Epithelial cell of prostate (primary cell): ENCODE measurements around the gene FMN1.

Experiments used
- DNase-seq: peaks from one replicate; pipeline ENCODE4 v3.0.0-alpha.2; 2011; ENCODE audit warnings: low read depth, low spot score
- H3K27ac ChIP-seq: fragments of 450-650 bp; 2 replicates; pipeline ENCODE4 v1.5.1; 2017; ENCODE audit warnings: mild to moderate bottlenecking

The FMN1 gene, protein sequence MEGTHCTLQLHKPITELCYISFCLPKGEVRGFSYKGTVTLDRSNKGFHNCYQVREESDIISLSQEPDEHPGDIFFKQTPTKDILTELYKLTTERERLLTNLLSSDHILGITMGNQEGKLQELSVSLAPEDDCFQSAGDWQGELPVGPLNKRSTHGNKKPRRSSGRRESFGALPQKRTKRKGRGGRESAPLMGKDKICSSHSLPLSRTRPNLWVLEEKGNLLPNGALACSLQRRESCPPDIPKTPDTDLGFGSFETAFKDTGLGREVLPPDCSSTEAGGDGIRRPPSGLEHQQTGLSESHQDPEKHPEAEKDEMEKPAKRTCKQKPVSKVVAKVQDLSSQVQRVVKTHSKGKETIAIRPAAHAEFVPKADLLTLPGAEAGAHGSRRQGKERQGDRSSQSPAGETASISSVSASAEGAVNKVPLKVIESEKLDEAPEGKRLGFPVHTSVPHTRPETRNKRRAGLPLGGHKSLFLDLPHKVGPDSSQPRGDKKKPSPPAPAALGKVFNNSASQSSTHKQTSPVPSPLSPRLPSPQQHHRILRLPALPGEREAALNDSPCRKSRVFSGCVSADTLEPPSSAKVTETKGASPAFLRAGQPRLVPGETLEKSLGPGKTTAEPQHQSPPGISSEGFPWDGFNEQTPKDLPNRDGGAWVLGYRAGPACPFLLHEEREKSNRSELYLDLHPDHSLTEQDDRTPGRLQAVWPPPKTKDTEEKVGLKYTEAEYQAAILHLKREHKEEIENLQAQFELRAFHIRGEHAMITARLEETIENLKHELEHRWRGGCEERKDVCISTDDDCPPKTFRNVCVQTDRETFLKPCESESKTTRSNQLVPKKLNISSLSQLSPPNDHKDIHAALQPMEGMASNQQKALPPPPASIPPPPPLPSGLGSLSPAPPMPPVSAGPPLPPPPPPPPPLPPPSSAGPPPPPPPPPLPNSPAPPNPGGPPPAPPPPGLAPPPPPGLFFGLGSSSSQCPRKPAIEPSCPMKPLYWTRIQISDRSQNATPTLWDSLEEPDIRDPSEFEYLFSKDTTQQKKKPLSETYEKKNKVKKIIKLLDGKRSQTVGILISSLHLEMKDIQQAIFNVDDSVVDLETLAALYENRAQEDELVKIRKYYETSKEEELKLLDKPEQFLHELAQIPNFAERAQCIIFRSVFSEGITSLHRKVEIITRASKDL (N-terminal part only)

DNA sequence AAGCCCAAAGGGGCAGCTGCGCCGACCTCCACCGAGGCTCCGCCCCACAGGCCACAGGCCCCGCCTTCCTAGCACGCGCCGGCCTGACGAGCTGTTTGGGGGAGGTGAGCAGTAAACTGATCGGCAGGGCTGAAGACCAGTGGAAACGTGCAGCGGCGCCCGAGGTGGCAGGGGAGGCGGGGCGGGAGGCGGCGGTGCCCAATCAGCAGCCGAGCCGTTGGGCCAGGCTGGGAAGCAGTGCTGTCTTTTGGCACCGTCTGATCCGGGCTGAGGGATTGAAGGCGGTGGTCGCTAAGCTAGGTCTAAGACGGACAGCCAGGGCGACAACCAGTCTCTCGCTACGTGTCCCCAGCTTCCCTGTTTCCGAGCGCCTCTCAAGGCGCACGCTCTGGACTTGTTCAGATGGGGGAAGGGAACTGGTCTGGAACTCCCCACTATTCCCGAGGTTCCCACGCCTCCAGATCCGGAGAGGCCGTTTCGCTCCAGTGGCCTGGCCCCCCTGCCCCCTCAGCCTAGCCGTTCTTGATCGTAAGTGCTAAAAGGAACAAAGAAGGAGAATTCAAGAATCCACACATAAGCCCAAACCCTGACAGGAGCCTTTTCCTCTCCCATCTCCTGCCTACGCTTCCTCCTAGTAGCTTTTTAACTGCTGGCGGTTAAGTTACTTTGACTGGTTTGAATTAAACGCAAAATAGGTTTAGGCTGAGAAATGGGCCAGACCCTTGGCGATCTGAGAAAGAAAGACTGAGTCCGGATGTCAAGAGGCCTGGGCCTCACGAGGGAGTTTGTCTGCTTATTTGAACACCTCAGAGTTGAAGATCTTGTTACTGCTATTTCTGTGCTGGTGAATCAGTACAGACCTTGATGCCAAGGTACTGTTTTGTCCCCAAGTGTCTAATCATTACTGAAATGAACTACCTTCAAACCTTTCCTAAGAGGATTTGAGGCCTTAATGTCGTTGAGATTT is at the start of gene FMN1:
TSS of gene FMN1 (minus strand) at position 11 of the 967 bp plus-strand sequence. CDS start 39,800 bp downstream, outside the sequence.
- no peak within 1 kb of the TSS for H3K27ac ChIP-seq
- DNase-seq, result peak; percentile 50

DNA sequence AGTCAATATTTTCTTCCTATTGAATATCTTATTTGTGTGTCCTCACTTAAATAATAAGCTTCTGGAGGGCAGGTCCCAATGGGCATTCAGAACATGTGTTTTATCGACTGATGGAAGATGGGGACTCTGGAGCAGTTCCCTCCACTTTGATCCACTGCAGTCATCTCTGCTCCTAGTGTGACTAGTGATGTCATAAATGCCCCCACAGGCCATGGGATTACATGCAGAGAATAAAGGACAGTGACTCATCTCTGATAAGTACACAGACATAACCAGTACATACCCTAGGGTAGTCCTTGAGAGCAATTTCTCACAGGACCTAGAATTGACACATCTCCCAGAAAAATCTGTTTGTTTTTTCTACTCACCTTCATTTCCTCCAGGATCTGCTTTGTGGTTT is 49.4 kb upstream of the FMN1 start:
- H3K27ac ChIP-seq, result peak overlapping the region; percentile 79
- peak; percentile 48 for DNase-seq

DNA sequence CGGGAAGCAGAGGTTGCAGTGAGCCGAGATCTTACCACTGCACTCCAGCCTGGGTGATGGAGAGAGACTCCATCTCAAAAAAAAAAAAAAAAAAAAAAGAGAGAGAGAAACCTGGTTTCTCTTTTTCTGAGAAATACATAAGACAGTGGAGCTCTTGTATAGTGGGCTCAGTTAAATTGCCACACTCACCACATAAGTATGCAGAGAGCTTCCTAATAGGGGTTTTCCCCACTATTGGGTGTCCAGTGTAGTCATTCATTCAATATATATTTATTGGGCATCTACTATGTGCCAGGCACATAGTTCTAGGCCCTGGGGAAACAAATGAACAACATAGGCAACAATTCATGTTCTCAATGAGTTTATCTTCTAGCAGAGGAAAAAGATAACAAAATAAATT is 48.9 kb upstream of the FMN1 start:
- H3K27ac ChIP-seq, result peak overlapping the region; percentile 79

DNA sequence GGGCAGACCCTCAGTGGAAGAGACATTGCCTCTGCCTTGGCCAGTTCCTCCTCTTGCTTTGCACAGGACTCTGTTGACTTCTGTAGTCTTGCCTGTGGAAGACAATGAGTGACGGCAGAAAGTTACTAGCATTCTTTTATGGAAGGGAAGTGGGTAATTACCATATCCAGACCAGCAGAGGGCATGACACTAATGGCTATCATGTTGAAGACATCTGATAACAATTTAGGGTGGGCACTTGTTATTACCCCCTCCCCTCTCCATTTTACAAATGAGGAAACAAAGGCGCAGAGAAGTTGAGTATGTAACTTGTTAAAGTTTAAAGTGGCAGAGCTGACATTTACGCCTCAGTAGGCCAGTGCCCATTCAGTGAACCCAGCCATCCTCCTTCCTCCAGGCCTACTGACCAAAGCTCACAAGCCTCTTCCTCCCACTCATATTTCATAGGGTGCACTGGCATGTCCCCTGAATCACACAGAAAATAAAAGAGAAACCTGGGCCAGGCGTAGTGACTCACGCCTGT is 48.2 kb upstream of the FMN1 start:
- peak overlapping the region; percentile 79 for H3K27ac ChIP-seq
- peak; percentile 40 for DNase-seq

More for the DNA sequence above, 48.9 kb upstream of the FMN1 start:
- DNase-seq, result no peak

DNA sequence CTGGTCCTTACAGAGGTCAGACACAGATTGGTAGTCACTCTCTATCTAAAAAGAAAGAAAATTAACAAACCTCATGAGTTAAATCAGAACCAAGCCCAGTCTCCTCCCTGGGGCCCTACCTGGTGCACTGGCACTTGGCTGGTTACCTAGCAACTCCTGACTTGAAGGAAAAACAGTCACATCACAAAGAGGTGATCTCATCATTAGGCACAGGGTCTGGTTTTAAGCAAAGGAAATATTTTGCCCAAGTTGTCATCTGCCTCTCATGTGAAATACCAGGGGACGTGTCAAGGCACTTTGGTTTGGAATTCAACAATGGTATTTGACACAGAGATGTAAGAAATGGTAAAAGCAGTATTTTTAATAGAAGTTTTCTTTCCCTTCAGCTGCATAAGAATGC is 47.7 kb upstream of the FMN1 start:
- H3K27ac ChIP-seq, result peak overlapping the region; percentile 79
- peak; percentile 92 for DNase-seq

GRCh38 chr15:33236841-33237509 is 42.5 kb upstream of the FMN1 start:
- peak; percentile 43 for DNase-seq
- H3K27ac ChIP-seq, result no peak overlapping the region

DNA sequence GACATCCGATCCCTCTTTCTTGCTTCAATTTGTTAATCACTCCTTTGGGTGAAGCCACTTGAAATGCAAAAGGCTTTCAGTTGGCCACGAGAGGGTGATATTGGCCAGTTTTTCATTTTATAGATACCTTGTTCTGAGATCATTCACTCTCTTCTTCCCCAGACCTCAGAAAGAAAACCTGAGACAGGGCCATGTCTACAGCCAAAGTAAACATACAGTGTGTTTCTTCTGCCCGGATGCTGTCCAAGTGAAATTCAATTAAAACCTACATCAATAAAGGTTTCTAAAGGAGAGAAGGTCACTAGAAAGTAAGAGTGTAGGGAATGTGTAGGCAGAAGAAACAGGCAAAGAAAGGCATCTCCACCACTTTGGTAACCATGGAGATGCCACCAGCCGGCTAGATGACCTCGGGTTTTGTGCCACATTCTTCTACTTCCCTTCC is 39.5 kb upstream of the FMN1 start:
- no peak overlapping the region for H3K27ac ChIP-seq
- DNase-seq, result no peak

DNA sequence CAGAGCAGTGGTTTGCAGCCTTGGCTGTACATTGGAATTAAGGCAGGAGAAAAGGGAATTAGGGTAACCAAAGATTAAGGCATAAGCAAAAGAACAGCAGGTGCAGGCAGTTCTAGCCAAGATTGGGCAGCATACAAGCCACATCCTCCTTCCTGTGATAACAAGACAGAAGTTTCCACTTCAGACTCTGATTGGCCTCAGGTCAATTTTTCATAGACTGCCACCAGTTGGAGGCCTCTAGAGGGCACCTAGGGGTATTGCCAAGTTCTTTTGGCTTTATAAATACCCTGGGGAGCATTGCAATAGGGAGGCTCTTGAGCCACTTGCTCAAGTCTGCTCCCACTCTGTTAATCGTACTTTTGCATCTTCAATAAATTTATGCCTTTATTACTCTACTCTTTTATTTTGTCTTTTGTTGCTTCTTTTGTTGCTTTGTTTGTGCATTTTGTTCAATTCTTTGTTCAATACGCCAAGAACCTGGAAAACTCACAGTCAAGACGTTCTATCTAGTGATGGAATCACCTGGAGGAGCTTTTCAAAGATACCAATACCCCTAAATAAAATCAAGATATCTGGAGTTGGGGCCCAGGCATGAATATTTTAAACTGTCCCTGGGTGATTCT is 32.2 kb upstream of the FMN1 start:
- no peak for DNase-seq
- no peak overlapping the region for H3K27ac ChIP-seq

GRCh38 chr15:33218071-33218491 is 23.6 kb upstream of the FMN1 start:
- DNase-seq, result no peak
- H3K27ac ChIP-seq, result no peak overlapping the region

DNA sequence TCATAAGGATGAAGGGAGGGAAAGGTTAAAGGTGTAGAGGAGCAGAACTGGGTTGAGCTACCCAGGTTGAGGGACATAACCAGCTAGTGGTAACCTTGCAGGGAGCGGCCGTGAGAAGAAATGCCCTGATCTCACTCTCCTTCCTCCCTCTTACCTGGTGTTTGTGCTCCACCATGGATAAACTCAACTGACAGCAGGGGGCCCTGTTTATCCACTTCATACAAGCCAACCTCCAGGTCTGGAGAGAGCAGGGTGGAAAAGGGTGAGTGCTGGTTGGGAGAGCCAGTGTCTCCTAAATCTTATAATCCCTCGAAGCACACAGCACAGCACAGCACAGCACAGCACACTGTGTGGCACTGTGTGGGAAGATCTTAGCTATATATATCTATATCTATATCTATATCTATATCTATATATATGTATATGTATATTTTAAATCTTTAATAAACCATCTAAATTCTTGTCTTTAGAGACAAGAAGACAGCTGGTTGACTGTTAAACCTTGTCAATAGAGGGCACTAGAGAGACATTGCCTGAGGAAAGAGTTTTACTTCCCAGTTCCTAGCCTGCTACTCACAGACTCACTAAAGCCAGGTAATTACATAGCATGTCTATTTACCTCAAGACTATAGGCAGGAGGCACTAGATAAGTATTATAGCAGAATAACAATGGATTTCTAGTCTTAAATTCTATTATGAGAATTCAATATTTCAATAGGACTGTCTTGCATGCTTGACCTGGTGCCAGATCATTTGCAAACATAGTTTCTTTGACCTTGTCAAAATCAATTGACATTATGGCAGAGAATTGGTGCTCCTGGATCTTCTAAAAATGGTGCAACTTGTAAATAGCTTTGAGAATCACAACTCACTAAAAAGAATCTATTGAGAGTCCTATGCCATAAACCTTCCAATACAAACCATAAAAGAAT is 21.7 kb upstream of the FMN1 start:
- peak; percentile 29 for DNase-seq
- no peak overlapping the region for H3K27ac ChIP-seq

- no peak overlapping the region for H3K27ac ChIP-seq
- DNase-seq, result no peak
Observed at GRCh38 chr15:33211176-33211808, 16.8 kb upstream of the FMN1 start.

- H3K27ac ChIP-seq, result no peak overlapping the region
- no peak for DNase-seq
Observed at GRCh38 chr15:33209575-33210481, 15.3 kb upstream of the FMN1 start.

- no peak overlapping the region for H3K27ac ChIP-seq
- DNase-seq, result no peak
Observed at GRCh38 chr15:33207646-33208045, 13.1 kb upstream of the FMN1 start.

GRCh38 chr15:33206366-33206765 is 11.9 kb upstream of the FMN1 start:
- H3K27ac ChIP-seq, result no peak overlapping the region
- no peak for DNase-seq

GRCh38 chr15:33204926-33205325 is 10.4 kb upstream of the FMN1 start:
- DNase-seq, result no peak
- no peak overlapping the region for H3K27ac ChIP-seq

GRCh38 chr15:33204087-33204486 is 9.6 kb upstream of the FMN1 start:
- no peak for DNase-seq
- no peak overlapping the region for H3K27ac ChIP-seq
